IPS DF 4.7 (cell line): Measurements from ENCODE around the gene USP6NL.

Experiments used
- DNase-seq: peaks from one replicate; pipeline ENCODE4 v3.0.0-alpha.2; 2013; ENCODE audit warnings: low spot score; ENCODE audit errors: extremely low read depth

Gene USP6NL

DNA sequence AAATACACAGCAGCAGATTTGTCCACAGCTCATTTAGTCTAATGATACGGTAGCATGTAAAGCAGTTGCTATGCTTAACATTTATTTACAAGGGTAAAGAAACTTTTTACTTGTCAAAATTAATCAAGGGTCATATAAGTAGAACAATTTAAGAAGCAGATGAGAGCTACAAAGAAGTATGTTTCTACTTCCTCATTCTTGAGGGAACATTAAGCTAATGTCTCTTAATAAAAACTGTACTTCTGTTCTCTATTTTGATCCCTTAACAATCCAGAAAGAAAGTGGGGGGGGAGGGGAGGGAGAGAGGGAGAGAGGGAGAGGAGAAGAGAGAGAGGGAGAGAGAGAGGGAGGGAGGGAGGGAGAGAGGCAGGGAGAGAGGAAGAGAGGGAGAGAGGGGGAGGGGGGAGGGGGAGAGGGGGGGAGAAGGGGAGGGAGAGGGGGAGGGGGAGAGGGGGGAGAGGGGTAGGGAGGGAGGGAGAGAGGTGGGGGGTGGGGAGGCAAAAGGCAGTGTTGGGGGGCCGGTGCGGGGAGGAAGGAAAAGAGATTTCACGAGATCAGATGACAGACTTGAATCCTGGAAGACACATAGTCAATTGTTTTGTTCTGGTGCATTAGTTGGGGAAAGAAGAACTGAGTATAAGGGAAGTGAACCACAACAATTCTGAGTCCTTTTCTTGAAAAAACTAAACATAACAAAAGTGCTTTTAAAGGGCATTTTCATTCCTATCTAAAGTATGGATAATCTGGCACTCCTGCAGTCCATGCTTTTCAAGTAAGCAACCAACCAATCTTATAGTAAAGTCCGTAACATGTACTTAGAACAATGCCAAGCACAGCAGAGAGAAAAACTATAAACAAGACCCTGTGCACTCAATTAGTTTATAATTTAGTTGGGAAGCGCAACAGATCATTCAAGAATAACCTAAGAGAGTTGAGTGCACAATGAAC is 128.0 kb downstream of the USP6NL start:
- DNase-seq: no peak

DNA sequence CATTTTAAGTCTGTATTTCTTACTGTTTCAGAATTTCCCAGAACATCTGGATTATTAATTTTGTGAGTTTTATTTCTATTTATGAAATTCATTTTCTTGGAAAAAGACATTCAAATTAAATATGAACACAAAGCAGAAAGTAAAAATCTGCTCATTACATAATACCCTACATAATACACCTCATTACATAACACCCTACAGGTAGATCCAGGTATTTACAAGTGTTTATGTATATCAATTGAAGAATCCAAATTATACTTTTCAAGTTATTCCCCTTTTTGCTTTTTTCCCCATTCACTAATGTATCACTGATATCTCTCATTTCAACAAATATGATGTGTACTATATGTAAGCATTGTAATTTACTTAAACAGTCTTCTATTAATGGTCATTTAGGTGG is 129.1 kb downstream of the USP6NL start:
- DNase-seq: no peak

DNA sequence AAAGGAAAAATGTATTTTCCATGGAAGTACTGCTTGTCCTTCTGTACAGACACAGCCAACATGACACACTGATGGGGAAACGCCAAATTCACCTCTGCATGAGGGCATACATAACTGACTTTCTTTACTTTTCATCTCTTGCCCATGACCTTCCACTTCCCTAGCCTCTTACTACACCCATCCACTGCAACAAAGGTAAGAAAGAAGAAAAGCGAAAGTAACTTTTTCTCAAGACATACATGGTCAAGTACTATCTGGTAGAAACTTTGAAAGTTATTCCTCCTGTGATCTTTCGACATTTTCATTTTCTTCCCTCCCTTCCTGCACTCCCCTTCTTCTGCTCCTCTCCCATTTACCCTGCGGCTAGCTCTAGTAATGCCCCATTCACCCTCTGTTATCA is 130.8 kb downstream of the USP6NL start:
- DNase-seq: no peak

DNA sequence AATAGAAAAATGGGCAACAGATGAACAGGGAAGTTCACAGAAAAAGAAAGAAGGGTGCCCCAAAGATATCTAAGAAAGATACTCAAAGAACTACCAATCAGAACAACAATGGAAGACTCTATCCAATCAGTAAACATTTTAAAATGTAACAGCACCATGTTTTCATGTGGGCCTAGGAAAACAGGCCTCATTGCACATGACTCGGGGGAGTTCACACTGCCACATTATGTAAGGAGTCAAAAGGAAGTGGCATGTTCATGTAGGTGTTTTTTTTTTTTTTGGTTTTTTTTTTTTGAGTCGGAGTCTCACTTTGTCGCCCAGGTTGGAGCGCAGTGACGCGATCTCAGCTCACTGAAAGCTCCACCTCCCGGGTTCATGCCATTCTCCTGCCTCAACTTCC is 132.2 kb downstream of the USP6NL start:
- no peak for DNase-seq

DNA sequence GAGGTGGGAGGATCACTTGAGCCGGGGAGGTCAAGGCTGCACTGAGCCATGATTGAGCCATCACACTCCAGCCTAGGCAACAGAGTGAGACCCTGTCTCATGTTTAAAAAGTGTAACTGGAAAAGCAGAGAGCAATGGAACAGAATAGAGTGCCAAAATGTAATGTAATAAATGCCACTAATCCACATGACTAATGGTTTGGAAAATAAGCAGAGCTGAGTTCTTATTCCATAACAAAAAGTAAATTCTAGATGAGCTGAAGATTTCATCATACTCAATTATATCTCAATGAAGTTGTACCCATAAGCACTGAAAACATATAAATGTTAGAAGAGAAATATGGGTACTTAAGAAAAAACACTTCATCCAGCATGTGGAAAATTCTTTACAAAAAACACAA is 132.6 kb downstream of the USP6NL start:
- DNase-seq: no peak

DNA sequence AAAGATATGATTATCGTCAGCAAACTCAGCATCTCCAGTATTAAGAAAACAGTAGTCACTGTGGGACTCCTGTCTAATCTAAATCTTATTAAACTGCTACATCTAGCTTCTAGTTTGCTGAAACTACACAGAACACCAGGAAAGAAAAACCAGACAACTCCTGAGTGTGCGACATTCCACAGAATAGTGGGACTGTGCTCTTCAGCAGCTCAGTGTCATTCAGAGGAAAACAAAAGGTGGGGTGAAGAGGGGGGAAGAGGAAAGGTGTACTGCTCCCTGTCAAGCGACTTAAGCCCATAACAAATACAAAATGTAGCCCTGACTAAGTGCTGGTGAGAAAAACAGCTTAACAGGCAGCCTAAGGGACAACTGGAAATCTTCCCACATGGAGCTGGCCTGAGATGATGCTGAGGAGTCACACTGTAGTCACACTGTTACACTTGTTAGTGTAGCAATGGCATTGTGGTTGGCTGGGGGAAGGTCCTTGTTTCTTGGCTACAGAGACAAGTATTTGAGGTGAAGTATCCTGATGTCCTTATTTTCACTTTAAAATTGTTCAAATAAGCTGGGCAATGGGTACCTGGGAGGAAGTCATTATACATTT is 135.5 kb downstream of the USP6NL start:
- no peak for DNase-seq

DNA sequence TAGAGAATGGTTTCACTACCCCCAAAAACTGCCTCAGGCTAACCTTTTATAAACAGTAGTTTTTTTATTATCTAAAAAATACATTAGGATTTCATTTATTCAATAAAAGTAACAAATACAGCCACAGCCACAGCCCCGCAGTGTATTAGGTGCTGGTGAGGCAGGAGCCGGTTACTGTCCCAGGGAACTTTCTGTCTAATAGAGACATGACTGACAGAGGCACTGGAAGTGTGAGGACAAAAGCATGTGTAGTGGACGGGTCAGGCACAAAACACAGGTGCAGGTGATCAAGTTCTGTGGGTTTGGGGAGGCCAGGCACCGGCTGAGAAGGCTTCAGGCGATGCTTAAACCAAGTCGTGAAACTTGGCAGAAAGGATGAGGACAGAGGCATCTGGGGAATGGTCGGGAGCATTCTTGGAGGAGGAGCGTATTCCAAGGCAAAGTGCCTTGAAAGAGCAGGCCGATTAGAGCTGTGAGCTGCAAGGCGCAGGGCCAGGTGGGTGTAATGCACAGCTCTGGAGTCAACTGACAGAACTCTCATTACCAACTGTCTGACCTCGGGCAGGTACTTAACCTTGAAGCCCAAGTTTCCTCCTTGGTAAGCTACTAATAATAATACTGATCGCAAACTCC is 138.2 kb downstream of the USP6NL start:
- no peak for DNase-seq

DNA sequence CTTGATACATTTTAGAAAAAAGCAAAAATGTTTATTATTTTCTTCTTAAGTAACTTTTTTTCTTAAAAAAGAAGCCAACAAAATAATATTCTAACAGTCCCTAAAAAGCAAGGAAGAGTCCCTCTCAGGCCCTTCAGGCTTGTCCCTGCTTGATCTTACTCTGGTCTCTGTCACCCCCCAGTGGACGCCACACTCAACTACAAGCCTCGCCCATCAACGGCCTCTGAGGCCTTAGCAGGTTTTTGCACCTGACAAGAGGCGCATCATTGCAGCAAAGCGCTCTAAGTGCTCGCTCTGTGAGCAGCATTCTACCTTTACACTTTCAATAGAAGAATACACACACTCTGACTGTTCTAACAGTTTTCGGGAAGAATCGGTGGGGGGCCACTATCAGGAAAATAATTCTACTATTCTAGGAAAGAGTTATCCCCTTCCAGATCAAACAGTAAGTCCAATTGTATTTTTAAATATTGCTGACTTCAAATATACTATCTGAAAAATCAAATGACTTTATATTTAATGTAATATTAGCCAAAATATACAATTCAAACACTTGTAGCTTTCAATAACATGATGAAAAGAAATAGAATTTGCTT is 139.2 kb downstream of the USP6NL start:
- no peak for DNase-seq

DNA sequence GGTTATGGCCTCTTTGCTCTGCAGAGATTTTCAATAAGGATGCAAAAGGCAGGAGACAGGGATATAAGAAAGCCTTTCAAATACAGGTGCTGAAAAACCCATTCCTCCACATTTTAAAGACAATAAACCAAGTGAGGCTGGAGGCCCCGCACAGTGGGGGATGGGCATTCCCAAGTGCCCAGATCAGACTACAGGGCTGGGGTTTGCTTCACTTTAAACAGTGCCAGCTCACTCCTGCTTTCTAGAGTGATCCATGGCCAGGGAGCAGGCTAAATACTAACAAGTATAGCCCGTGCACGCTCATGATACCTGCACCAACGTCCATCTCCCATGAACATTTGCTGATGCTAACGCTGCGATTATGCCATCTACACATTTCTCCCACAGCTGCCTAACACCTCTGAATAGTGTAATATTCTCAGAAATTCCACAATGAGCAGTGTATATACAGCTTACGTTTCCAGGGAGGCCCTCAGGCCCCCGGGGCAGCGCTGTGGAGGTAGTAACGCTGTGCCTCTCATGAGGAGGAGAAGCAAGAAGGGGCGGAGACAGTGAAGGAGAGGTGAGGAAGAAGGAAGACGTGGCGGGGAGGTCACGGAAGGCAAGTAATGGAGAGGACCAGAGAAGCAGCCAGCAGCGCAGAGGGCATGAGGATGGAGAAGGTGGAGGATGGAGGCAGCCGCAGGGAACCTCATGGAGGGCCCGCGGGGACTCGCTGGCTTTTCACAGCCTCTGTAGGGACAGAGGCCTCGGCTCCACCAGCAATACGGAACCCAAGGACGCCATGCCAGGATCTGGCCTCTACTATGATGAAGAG is 141.7 kb downstream of the USP6NL start:
- no peak for DNase-seq

DNA sequence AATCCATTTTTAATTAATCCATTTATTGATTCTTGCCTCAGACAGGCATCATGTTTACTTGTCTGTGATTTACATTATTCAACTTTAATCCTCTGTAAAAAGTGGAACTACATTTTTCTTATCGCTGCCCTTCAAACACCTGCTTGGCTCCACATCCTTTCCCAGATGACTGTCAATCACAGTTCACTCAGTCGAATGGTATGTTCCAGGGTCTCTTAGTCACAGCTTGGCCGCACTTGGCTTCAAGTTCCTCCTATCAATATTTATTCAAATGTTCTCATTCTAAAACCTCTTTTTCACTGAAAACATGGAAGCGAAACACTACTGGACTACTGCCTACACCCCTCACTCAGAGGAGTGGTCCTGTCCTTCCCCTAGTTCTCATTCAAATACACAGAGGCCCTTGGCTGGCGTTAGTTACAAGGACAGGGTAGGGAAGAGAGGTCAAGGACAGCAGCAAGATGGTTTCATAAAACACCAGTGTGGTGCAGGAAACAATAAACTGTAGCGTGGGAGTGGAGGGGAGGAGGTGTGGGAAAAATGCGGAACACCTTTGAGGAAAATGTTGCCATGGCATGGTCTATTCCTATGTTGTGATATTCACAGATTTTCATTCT is 143.2 kb downstream of the USP6NL start:
- no peak for DNase-seq

DNA sequence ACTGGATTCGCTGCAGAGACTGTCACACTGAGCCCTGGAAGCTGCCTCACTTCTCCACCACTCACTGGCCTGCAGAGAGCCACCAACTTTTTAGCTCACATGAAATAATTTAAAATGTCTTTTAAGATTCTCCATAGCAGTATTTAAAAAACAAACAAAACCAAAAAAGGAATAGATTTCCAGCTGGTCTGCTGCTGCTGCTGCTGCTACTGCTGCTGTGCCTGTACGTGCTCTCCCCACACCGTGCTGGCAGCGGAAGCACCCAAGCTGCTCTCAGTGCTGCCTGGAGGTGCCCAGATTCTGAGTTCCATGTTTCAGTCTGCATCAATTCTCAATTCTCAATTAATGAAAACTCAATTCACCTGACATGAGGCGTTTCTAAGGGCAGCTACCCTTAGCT is 146.0 kb downstream of the USP6NL start:
- no peak for DNase-seq

DNA sequence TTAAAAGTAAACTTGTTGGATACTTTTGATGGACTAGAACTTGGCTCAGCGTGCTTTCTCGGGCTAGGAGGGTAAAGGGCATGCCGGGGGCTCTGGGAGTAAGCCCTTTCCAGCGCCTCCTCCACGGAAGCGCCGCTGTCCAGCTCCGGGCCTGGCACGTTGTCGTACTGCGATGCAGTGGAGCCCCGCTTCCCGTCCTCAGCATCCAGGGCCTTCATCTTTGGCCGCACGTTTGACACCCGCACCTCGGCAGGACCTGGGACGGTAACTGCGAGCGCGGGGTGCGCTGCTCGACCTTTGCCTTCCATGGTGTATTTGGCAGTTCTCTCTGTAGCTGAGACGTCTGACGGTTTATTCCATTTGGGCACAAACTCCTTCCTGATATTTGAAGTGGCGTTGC is 148.3 kb downstream of the USP6NL start:
- DNase-seq: no peak

DNA sequence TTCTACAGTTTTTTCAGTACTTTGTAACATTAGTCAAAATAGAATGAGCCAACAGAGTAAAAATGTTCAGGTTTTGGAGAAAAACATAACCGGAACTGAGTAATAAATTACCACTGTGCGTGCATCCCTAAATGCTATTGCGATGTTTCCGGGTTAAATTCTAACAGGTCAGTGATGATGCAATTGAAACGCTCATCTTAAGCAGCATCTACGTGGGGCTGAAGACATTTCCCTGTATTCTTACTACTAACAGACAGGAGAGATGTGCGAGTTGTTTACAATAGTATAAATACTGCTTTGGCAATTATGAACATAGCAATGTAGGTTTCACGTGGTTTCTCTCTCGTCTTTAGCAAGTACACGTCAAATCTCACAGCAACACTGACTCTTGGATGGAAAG is 149.4 kb downstream of the USP6NL start:
- DNase-seq: no peak

DNA sequence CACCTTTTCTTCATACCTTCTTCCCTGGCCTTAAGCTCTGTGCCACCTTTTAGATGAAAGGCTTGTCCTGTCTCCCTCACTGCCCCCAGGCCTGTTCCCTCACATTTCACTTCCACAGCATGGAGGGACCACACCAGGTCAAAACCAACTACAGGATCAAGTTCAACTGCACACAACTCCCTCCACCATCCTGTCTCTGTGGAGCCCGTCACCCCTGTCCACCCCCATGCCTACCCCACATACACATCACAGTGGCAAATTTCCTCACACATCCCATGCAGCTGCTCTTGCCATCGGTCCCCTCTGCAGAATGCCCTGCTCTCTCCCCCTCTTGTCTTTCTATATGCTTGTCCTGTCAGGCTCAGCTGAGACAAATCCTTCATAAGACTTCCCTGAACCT is 154.1 kb downstream of the USP6NL start:
- no peak for DNase-seq

DNA sequence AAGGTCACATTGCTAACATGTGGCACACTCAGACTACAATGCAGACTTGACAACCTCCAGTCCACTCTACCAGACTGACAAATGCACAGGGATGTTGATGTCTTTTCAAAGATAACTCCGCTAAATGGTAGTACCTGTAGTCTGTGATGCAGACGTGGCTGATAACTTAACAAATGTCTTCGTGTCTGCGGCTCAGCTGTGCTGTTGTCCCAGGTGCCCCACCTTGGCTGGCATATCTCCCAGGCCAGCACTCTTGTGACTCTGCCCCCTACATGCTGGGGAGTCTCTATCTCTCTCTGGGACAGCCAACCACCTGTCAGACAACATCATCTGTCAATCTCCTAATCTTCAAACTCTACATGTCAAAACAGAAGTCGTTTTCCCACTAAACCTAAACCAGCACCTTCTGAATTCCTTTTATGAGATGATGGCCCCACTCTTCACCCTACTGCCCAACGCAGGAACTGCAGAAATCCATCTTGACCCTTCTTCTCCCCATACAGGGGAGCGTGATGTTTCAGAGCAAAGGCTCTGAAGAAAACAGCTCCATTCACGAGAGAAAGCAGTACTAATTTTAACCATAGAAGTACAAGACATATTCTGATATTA is 156.4 kb downstream of the USP6NL start:
- DNase-seq: no peak

DNA sequence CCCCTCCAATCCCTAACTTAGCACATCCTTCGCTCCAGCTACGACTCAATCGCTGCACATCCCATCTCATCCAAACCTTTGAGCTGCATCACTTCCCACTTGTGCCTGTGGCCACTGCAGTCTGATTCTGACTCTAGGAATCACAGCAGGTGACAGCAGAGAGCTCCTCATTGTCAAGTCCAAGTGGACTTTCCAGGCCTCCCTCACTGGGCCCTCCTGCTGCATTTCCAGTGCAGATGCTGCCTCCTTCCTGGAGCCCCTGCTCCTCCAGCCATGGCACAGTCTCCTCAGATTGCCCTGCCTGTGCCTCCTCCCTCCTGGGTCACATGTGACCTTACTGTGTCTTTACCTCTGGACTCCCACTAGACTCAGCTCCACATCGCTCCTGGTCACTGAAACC is 157.3 kb downstream of the USP6NL start:
- no peak for DNase-seq

DNA sequence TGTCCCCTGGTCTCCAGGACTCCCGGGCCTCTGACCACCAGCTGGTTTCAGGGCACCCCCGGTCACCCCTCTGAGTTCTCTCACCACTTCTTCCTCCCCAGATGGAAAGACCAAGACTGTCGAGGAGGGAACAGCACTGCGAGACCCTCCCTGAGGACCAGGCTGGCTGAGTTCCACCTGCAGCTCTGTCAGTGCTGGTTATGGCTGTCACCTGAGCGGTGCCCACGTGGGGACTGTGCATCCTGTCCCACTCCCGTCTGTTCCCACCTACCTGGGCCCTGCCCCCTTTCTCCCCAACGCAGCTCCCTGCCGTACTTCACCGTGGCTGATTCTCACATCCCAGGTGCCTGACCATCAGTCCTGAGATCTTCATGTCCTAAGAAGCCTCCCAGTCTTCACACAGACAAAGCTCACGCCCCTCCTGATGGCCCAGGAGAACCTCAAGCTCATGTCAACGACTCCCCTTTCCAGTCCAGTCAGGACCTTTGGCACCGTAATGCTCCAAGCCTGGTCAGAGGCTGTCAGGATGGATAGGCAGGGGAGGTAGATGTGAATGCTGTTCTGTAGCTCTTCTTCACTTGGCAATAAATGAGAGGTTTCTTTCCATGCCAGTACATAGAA is 159.7 kb downstream of the USP6NL start:
- no peak for DNase-seq

DNA sequence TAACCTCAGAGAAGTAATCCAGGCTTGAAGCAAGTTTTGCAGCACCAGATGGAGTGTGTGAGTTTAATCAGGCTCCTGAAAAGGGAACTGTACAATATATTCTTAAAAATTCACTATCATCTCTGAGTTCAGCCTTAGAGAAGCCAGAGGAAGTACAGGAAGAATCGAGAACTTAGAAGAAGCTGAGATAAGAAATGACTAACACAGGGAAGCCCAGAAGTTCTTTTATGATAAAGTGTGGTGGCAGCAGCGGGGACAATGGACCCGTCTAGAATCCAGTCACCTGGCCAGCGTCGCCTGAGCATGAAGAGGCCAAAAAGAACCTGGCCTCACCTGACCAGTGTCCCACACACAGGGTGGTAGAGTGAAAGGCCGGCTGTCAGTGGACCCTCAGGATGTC is 161.0 kb downstream of the USP6NL start:
- DNase-seq: no peak

DNA sequence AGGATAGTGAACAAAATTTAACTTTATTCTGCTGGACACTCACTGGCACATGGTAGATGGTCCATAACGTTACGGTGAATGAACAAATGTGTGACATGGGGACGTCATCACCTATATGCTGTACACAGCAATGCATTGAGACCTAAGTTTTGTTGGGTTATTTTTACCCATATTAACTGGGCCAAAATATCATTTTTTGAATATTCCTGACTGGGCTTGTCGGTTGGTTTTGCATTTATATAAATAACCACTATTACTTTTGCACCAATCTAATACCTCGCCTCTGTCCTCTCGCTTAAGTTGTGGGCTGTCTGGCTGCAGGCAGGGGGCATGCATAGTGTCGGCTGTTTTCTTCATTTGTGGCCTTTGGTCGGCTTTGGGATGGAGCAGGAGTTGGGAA is 161.7 kb downstream of the USP6NL start:
- DNase-seq: no peak
